ENCODE data around the gene STK32B.

DNA sequence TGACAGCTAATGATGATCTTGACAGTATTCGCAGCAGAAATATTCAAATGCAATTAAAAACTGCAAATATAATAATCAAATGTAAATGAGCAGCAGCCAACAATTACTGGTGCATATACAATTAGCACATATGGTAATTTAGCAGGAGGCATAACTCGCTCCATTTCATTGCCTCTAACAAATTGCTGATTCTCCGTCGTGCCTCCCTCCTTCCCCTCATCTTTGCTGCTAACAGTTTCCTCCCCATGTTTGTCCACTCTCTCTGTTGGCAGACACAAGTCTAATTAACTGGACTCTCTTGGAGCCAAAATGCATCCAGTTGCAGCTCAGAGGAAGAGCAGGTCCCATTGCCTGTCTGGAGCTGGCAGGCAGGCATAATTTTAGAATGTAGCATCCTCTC is 210.6 kb downstream of the STK32B start:
- TF ChIP-seq, protein P1, sequence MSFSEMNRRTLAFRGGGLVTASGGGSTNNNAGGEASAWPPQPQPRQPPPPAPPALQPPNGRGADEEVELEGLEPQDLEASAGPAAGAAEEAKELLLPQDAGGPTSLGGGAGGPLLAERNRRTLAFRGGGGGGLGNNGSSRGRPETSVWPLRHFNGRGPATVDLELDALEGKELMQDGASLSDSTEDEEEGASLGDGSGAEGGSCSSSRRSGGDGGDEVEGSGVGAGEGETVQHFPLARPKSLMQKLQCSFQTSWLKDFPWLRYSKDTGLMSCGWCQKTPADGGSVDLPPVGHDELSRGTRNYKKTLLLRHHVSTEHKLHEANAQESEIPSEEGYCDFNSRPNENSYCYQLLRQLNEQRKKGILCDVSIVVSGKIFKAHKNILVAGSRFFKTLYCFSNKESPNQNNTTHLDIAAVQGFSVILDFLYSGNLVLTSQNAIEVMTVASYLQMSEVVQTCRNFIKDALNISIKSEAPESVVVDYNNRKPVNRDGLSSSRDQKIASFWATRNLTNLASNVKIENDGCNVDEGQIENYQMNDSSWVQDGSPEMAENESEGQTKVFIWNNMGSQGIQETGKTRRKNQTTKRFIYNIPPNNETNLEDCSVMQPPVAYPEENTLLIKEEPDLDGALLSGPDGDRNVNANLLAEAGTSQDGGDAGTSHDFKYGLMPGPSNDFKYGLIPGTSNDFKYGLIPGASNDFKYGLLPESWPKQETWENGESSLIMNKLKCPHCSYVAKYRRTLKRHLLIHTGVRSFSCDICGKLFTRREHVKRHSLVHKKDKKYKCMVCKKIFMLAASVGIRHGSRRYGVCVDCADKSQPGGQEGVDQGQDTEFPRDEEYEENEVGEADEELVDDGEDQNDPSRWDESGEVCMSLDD (tag by site-specific recombination; IDR thresholded peaks at IDR 0.05): no peak
- no peak for TF ChIP-seq ZNF670 (tag by site-specific recombination; IDR thresholded peaks at IDR 0.05; ENCODE audit: low read depth)
- TF ChIP-seq ZNF146 (tag by site-specific recombination; IDR thresholded peaks at IDR 0.05): no peak

All from HEK293 (cell line).